MM.1S (cell line): Measurements from ENCODE around the gene PARD3.

Experiments
- DNase-seq: peaks from one replicate; pipeline ENCODE4 v3.0.0-alpha.2; 2015
- H2AFZ ChIP-seq: fragments of 300-600 bp; sonication (generic); 2 replicates; pipeline ENCODE4 v1.6.0; 2016; ENCODE audit warnings: antibody characterized with exemption, low read length
- H3F3A ChIP-seq: fragments of 300-600 bp; sonication (generic); 2 replicates; pipeline ENCODE4 v1.6.1; 2016; ENCODE audit warnings: mild to moderate bottlenecking, antibody characterized with exemption, low read length, moderate library complexity, mixed read lengths; ENCODE audit not compliant: insufficient read depth
- H3K27ac ChIP-seq: fragments of 300-600 bp; sonication (generic); 2 replicates; pipeline ENCODE4 v1.5.1; 2016; ENCODE audit warnings: mild to moderate bottlenecking, low read length
- H3K27me3 ChIP-seq: fragments of 300-600 bp; sonication (generic); replicated peaks from 2 replicates; pipeline ENCODE4 v1.6.0; 2016; ENCODE audit warnings: low read length; ENCODE audit not compliant: insufficient read depth
- H3K36me3 ChIP-seq: fragments of 300-600 bp; sonication (generic); replicated peaks from 2 replicates; pipeline ENCODE4 v1.6.1; 2016; ENCODE audit warnings: mild to moderate bottlenecking, low read length, mixed read lengths; ENCODE audit not compliant: insufficient read depth
- H3K4me1 ChIP-seq: fragments of 300-600 bp; sonication (generic); 2 replicates; pipeline ENCODE4 v1.6.1; 2016; ENCODE audit warnings: low read length, mixed read lengths
- H3K4me2 ChIP-seq: fragments of 300-600 bp; sonication (generic); 2 replicates; pipeline ENCODE4 v1.6.0; 2016; ENCODE audit warnings: low read depth, low read length
- H3K4me3 ChIP-seq: fragments of 300-600 bp; sonication (generic); 2 replicates; pipeline ENCODE4 v1.5.1; 2016; ENCODE audit warnings: low read length, mixed read lengths
- H3K79me2 ChIP-seq: fragments of 300-600 bp; sonication (generic); 2 replicates; pipeline ENCODE4 v1.6.1; 2016; ENCODE audit warnings: mixed run types, low read length, mixed read lengths
- H3K9ac ChIP-seq: fragments of 300-600 bp; sonication (generic); 2 replicates; pipeline ENCODE4 v1.6.1; 2016; ENCODE audit warnings: low read length, mixed read lengths
- H3K9me2 ChIP-seq: fragments of 300-600 bp; sonication (generic); replicated peaks from 2 replicates; pipeline ENCODE4 v1.6.1; 2016; ENCODE audit warnings: mild to moderate bottlenecking, low read length, mixed read lengths; ENCODE audit not compliant: insufficient read depth
- H3K9me3 ChIP-seq: fragments of 300-600 bp; sonication (generic); replicated peaks from 2 replicates; pipeline ENCODE4 v1.6.1; 2016; ENCODE audit warnings: mild to moderate bottlenecking, low read length, mixed read lengths; ENCODE audit not compliant: insufficient read depth
- H4K20me1 ChIP-seq: fragments of 300-600 bp; sonication (generic); 2 replicates; pipeline ENCODE4 v1.6.1; 2016; ENCODE audit warnings: mild to moderate bottlenecking, low read length, moderate library complexity, mixed read lengths; ENCODE audit not compliant: insufficient read depth
- EZH2 ChIP-seq: fragments of 300-600 bp; sonication (generic); optimal IDR thresholded peaks from 2 replicates; pipeline ENCODE3; 2017; ENCODE audit warnings: low read depth, mild to moderate bottlenecking, antibody characterized with exemption, low read length, mixed read lengths
- EZH2phosphoT487 ChIP-seq: fragments of 300-600 bp; sonication (generic); IDR thresholded peaks from 2 replicates; pipeline ENCODE4 v1.6.1; 2018; ENCODE audit warnings: antibody characterized with exemption, low read length
- TF ChIP-seq, protein P1 (sequence below): fragments of 300-600 bp; sonication (generic); IDR thresholded peaks from 2 replicates; pipeline ENCODE4 v1.5.1; 2016; ENCODE audit warnings: antibody characterized with exemption, low read length, mixed read lengths

The PARD3 gene

DNA sequence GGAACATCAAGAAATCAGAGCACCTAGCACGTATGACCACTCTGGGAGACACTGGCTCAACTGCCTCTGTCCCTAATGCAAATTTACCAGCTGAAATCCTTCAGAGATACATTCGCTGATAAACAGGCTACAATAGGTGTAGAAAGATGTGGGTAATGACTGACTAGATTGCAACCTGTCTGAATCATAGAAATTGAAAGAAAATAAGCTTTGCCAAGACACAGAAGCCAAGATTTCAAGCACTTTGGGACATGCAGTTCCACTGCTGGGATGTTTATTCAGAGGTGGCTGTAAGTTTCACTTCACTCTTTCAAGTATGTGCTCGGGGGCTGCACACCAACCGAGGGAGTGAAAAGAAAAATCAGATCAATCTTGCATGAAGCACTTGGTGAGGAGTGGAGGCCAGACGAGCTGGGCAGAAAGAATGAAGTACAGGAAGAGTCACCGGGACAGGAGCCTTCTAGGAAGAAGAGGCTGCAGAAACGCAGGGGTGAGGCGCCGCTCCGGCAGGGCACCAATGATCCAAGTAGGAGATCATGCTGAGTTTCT is 276.7 kb downstream of the PARD3 start:
- Histone ChIP-seq H3K9me2 (no peaks in the 10 kb centered on the region), H2AFZ (no peak overlapping the region), H3K27me3 (no peaks in the 10 kb centered on the region), H3K27ac (peak overlapping the region; percentile 71), H4K20me1 (no peaks in the 10 kb centered on the region), H3F3A (peaks cover 29% of the 10 kb centered on the region), H3K4me1 (peaks cover 8% of the 10 kb centered on the region), H3K4me2 (peak overlapping the region; percentile 96), H3K4me3 (peak overlapping the region; percentile 70), H3K79me2 (peaks cover 73% of the 10 kb centered on the region), H3K9ac (peak overlapping the region; percentile 59; the same call in 1 of the 2 replicates), H3K36me3 (no peaks in the 10 kb centered on the region), H3K9me3 (no peaks in the 10 kb centered on the region)
- peak; percentile 49 for DNase-seq
- TF ChIP-seq EZH2phosphoT487 (no peak), EZH2 (no peak)
- TF ChIP-seq, protein P1, sequence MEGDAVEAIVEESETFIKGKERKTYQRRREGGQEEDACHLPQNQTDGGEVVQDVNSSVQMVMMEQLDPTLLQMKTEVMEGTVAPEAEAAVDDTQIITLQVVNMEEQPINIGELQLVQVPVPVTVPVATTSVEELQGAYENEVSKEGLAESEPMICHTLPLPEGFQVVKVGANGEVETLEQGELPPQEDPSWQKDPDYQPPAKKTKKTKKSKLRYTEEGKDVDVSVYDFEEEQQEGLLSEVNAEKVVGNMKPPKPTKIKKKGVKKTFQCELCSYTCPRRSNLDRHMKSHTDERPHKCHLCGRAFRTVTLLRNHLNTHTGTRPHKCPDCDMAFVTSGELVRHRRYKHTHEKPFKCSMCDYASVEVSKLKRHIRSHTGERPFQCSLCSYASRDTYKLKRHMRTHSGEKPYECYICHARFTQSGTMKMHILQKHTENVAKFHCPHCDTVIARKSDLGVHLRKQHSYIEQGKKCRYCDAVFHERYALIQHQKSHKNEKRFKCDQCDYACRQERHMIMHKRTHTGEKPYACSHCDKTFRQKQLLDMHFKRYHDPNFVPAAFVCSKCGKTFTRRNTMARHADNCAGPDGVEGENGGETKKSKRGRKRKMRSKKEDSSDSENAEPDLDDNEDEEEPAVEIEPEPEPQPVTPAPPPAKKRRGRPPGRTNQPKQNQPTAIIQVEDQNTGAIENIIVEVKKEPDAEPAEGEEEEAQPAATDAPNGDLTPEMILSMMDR, result no peak

DNA sequence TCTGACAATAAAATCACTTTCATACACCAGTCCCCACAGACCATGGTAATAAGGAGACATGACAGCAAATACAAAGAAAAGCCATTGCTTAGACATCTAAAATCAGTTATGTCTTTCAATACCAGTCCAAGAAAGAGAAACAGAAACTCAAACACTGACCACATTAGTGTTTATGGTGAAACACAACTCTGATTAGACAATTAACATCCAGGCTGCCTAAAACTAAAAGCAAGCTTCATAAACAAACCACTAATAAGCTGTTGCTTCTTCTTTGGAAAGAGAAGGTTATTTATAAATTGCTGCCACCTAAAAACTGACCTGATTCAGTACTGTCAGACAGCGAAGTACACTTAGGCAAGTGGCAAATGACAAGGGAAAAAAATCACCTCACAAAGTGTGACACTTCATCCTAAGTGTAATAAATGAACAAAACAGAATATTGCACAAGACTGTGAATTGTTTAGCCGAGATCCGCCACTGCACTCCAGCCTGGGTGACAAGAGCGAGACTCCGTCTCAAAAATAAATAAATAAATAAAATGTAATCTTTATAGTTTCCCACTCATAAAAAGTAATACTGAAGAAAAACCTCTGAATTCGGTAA is 277.4 kb downstream of the PARD3 start:
- peak; percentile 90 for DNase-seq
- H3K9ac ChIP-seq, result peak overlapping the region; percentile 59; the same call in 1 of the 2 replicates
- TF ChIP-seq EZH2phosphoT487 (no peak), EZH2 (no peak)
- no peaks in the 10 kb centered on the region for H3K9me3 ChIP-seq
- no peaks in the 10 kb centered on the region for H3K9me2 ChIP-seq
- H3K27ac ChIP-seq, result peak overlapping the region; percentile 71; the same call in 1 of the 2 replicates
- peaks cover 80% of the 10 kb centered on the region for H3K79me2 ChIP-seq
- H2AFZ ChIP-seq, result no peak overlapping the region
- peak overlapping the region; percentile 70 for H3K4me3 ChIP-seq
- H3K27me3 ChIP-seq, result no peaks in the 10 kb centered on the region
- peaks cover 8% of the 10 kb centered on the region for H3K4me1 ChIP-seq
- peaks cover 29% of the 10 kb centered on the region for H3F3A ChIP-seq
- H3K4me2 ChIP-seq, result peak overlapping the region; percentile 96
- H4K20me1 ChIP-seq, result no peaks in the 10 kb centered on the region
- no peaks in the 10 kb centered on the region for H3K36me3 ChIP-seq

DNA sequence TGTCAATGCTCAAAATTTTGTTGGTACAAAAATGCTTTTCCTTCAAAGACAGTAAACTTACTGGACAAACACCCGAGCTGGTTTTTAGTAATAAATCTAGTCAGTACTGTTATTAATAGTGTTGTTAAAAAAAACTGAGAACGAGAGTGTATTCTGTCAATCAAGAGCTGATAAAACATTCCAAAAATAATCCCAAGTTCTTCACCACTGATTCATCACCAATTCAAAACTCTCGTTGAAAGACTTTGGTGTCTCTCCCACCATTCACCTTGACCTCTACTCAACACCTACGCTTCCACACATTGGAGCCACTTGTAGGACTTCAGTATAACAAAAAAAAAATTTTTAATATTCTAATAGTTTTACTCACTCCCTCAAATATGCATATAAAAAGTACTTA is 279.2 kb downstream of the PARD3 start:
- H3K27ac ChIP-seq, result no peak overlapping the region
- no peaks in the 10 kb centered on the region for H3K27me3 ChIP-seq
- peaks cover 8% of the 10 kb centered on the region for H3K4me1 ChIP-seq
- no peak overlapping the region for H2AFZ ChIP-seq
- H3K4me3 ChIP-seq, result no peak overlapping the region
- H3K9ac ChIP-seq, result no peak overlapping the region
- no peaks in the 10 kb centered on the region for H4K20me1 ChIP-seq
- peaks cover 29% of the 10 kb centered on the region for H3F3A ChIP-seq
- peaks cover 69% of the 10 kb centered on the region for H3K79me2 ChIP-seq
- no peaks in the 10 kb centered on the region for H3K9me3 ChIP-seq
- TF ChIP-seq, protein P1, result no peak
- TF ChIP-seq EZH2phosphoT487 (no peak), EZH2 (no peak)
- DNase-seq, result no peak
- H3K9me2 ChIP-seq, result no peaks in the 10 kb centered on the region
- no peaks in the 10 kb centered on the region for H3K36me3 ChIP-seq
- H3K4me2 ChIP-seq, result no peak overlapping the region

DNA sequence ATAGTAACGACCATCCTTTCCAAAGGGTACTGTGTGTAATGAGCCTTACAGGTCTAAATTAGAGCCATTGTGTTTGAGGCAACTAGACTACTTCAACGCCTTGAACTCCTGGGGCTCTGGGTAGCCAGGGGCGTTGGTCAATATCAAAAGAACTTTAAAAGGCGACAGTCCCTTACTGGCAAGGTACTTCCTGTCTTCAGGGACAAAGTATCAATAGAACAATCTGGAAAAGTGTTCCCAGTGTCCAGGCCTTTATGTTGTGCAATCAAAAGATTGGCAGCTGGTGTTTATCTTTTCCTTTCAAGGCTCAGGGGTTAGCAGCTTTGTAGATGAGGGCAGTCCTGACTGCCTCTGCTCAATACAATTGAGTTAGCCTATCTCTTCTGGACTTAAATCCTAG is 284.3 kb downstream of the PARD3 start:
- Histone ChIP-seq H3K36me3 (no peaks in the 10 kb centered on the region), H3K9ac (no peak overlapping the region), H3K27me3 (no peaks in the 10 kb centered on the region), H3F3A (no peaks in the 10 kb centered on the region), H3K9me3 (no peaks in the 10 kb centered on the region), H3K9me2 (no peaks in the 10 kb centered on the region), H3K4me2 (no peak overlapping the region), H4K20me1 (no peaks in the 10 kb centered on the region), H2AFZ (no peak overlapping the region), H3K4me1 (no peaks in the 10 kb centered on the region), H3K4me3 (no peak overlapping the region), H3K27ac (no peak overlapping the region), H3K79me2 (peaks cover 52% of the 10 kb centered on the region)
- DNase-seq, result no peak
- no peak for TF ChIP-seq EZH2phosphoT487
